GM19238 (cell line): Measurements from ENCODE around the gene FAM241B.

Experiments used
- DNase-seq: peaks from one replicate; pipeline ENCODE4 v3.0.0; 2011; ENCODE audit warnings: low spot score; ENCODE audit not compliant: insufficient read length

The FAM241B gene, protein sequence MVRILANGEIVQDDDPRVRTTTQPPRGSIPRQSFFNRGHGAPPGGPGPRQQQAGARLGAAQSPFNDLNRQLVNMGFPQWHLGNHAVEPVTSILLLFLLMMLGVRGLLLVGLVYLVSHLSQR

GRCh38 chr10:69629897-69630650 lies at the start of gene FAM241B:
Gene FAM241B, plus strand, starts transcription at chr10:69630247. Its CDS starts 1,497 bp downstream, at chr10:69631744.
- peak; percentile 70 for DNase-seq

- no peak for DNase-seq
Measured at GRCh38 chr10:69580435-69580834, 49.6 kb upstream of the FAM241B start.

GRCh38 chr10:69583106-69583505 lies 46.9 kb upstream of the FAM241B start:
- DNase-seq: no peak

GRCh38 chr10:69584624-69585023 lies 45.4 kb upstream of the FAM241B start:
- DNase-seq: no peak

- DNase-seq: no peak
Measured at GRCh38 chr10:69588358-69588757, 41.7 kb upstream of the FAM241B start.

DNA sequence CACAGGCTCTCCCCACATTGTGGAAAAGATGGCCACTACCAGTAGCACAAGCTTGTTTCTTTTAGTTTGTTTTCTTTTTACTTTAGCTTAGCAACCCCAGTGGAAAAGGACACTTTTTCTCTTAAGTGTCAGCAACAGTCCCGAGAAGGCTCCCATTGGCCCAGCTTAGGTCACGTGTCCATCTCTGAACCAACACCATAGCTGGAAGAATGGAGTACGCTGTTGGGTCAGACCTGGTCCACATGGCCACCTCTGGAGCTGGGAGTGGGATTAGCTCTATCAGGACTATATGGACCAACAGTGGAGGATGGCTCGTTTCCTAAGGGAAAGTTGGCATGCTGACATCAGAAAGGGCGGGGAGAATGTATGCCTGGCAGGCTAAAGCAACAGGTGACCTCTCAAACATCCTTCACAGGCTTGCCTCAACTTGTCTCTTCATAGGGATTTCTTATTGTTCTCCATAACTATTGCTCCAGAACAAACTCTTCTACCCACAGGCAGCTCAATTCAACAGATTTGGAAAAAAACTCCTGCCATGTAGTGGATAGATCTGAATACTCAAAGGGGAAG lies 29.2 kb upstream of the FAM241B start:
- DNase-seq: no peak

DNA sequence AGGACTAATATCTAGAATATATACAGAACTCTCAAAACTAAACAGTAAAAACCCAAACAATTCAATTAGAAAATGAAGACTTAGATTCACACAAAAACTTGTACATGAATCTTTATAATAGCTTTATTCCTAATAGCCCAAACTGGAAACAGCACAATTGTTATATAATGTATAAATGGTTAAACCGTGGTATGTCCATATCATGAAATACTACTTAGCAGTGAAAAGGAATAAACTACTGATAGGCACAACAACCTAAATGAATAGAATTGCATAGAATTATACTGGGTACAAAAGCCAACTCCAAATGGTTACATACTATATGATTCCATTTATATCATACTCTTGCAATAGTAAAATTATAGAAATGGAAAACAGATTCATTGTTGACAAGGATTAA lies 21.0 kb upstream of the FAM241B start:
- no peak for DNase-seq

GRCh38 chr10:69612760-69613159 lies 17.3 kb upstream of the FAM241B start:
- no peak for DNase-seq

DNA sequence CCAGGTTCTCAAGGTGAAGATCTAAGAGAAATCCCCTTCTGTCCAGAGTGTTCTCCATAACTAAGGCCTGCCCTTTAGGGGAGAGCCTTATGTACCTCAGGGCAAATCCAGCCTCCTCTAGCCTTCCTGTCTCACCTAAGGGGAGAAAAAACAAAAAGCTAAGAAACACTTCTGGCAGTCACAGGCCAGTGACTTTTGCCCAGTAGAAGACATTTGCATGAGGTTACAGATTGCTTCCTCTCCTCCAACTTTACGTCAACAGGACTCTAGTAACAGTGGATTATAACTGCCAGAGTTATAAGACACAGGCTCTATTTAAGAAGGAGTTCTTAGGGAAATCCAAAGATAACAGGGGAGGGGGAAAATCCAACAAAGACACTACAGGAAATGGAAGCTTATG lies 15.9 kb upstream of the FAM241B start:
- DNase-seq: no peak

DNA sequence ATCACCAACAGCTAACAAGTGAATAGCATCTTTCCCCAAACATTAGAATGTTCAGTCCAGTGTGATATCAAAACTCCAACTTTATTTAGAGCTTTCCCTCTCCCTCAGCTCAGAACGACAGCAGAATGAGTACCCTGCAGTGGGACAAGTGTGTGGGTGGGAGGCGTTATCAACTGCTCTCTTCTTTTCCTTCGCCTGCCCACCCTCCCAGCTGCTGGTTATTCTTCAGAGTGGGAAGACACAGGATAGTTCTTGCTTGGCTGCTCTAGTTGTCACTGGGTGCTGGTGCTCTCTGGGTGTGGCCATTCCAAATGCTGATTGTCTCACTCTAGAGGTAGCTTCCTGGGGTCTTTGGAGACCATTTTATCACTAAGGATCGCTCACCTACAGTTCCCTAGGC lies 13.7 kb upstream of the FAM241B start:
- DNase-seq: no peak

- no peak for DNase-seq
Measured at GRCh38 chr10:69618746-69619145, 11.3 kb upstream of the FAM241B start.

- no peak for DNase-seq
Measured at GRCh38 chr10:69619626-69620025, 10.4 kb upstream of the FAM241B start.

DNA sequence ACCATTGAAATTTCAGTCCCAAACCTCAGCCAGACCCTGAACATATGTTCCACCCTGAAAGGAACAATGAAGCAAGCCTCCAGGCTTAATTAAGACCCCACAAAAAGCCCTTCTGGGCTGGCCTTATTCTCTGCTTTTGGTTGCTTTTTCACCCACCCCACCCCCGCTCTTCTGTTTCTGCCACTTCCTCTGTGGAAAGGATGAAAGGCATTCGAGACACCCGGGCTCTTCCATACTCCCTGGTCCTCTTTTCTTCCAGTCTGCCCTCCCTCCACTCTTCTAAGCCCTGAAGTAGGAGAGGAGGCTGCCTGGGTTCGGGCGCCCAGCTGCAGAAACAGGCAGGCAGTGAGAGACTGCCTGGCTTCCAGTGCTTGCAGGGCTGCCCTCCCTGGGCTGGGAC lies 9.4 kb upstream of the FAM241B start:
- no peak for DNase-seq

DNA sequence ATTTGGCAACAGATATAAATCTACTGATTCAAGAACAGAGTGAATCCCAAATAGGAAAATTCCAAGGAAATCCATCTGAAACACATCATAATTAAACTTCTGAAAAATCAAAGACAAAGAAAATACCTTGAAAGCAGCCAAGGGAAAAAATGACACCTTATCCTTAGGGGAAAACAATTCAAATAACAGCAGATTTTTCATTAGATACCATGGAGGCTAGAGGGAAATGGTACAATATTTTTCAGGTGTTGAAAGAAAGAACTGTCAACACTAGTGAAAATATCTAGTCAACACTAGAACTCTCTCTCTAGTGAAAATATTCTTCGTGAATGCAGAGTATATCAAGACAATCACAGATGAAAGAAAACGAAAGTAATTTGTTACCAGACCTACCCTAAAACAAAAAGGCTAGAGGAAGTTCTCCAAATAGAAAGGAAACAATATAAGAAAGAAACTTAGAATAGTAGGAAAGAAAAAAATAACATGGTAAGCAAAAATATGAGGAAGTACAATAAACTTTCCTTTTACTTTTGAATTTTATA lies 5.7 kb upstream of the FAM241B start:
- DNase-seq: no peak

DNA sequence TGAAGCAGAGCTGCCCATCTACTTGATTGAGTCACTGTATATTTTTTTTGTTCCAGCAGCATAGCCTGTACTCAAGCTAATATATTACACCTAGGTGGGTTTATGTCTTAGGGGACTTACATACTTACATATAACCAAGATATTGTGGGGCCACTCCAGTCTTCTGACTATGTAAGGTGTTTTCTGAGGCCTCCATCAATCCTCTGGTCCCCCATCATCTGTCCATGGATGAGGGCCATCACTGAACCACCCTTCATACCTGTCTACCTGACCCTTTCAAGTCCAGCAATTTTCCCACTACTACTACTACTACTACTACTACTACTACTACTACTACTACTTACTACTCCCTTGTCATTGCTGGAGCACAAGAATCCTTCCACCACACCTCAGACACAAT lies 3.2 kb upstream of the FAM241B start:
- DNase-seq: no peak

GRCh38 chr10:69628891-69629290 lies 1.2 kb upstream of the FAM241B start:
- no peak for DNase-seq

DNA sequence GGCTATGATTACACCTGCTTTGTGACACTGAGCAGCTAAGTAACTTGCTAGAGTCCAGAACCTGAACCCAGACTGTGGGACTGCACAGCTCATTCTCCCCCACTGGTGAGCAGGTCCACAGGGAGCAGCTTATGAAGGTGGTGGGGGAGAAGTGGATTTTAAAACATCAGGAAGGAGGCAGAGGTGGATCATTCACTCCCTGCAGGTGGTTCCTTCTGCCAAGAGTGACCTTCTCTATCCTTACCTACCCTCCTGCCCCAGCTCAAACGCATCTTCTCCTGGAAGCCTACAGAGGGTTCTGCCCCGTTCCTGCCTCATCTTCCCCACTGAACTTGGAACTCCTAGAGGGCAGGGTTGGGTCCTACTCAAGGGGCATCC lies 539 bp upstream of the FAM241B start:
- DNase-seq: no peak

DNA sequence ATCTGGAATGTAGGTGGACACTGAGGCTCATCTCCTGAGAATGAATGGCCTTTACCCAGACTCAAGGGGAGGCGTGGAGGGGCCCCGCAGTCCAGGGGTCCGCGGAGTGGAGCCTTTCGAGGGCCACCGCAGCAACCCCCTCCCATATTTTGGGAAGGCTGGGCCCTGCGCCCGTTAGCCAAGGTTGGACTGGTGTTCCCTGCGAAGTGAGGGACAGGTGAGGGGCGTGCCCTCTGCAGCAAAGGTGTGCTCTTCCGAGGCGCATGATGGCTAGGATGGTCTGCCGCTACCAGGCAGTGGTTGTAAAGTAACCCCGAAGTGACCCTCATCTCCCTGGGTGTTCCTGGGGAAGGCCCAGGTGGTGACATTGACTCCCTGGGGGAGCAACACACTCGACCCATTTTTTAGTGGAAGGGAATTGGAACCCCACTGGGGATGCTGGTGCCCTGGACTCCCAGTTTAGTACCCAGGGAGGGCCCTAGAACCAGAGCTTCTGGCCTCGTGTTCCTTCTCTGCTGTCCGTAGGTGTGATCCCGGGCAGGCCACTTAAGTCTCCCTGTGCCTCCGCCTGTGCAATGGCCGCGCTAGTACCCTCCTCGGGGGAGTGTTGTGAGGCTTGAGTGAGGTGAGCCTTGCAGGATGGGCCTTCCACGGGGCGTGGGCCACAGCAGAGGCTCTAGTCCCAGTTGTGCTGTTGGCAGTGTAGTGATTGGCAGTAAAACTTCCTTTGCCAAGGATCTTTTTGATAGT lies 779 bp downstream of the FAM241B start:
- DNase-seq: no peak

GRCh38 chr10:69631566-69631965 lies 1.5 kb downstream of the FAM241B start:
- DNase-seq: no peak

DNA sequence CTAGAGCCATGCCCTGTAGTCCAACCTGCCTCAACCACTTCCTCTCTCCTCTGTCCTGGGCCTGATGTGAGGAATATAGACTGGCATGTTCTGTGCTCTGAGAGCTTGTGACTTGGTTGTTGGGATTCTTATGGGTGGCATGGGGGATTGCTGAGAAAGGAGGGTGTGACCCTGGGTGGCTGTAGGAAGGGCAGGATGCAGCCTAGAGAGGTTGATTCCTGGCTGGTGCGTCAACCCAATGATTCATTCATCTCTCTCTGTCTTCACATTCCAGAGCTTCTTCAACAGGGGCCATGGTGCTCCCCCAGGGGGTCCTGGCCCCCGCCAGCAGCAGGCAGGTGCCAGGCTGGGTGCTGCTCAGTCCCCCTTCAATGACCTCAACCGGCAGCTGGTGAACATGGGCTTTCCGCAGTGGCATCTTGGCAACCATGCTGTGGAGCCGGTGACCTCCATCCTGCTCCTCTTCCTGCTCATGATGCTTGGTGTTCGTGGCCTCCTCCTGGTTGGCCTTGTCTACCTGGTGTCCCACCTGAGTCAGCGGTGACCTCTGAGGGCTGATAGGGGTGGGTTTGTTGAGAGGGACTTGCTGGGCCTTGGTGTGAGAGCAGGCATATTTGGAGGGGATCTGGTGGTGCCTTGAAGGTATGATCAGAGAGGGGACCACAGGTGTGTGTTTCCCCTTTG lies 2.6 kb downstream of the FAM241B start:
- DNase-seq: no peak
